Naive B cell (primary cell): Measurements from ENCODE around the gene HIP1R. TPM values are rescaled to one million over a fixed set of nuclear protein-coding genes. Genes with fewer than 3 reads are reported as not detected.
"Not testable (repeated sequence)": the region's sequence is repeated elsewhere in the genome, so short reads cannot be mapped to it uniquely, and the experiment has no call there.

Experiments used
- ATAC-seq, 2 donors: fragments of 150-1000 bp; cut with Tn5 transposase; 2 replicates each; pipeline ENCODE4 v1.10.0; 2021; ENCODE audit warnings: low read depth in 2 of 2, mild to moderate bottlenecking in 2 of 2, moderate library complexity in 2 of 2
- DNase-seq: peaks from one replicate; pipeline ENCODE4 v3.0.0; 2022
- H3K27ac Mint-ChIP-seq, 6 donors: one replicate each; pipeline ENCODE4 v1.8.0; 2020 to 2022; ENCODE audit warnings: mild to moderate bottlenecking in 6 of 6, mixed read lengths in 6 of 6, moderate library complexity in 5 of 6, inconsistent platforms in 2 of 6
- H3K27me3 Mint-ChIP-seq, 3 donors: one replicate each; pipeline ENCODE4 v1.8.0; 2021 to 2022; ENCODE audit warnings: mixed read lengths in 3 of 3, mild to moderate bottlenecking in 1 of 3
- H3K36me3 Mint-ChIP-seq, 2 donors: one replicate each; pipeline ENCODE4 v1.8.0; 2020 to 2022; ENCODE audit warnings: mixed read lengths in 2 of 2, inconsistent platforms in 1 of 2, mild to moderate bottlenecking in 1 of 2
- H3K4me1 Mint-ChIP-seq, 3 donors: one replicate each; pipeline ENCODE4 v1.8.0; 2020 to 2022; ENCODE audit warnings: mixed read lengths in 3 of 3, inconsistent platforms in 1 of 3, mild to moderate bottlenecking in 1 of 3, moderate library complexity in 1 of 3
- H3K4me3 Mint-ChIP-seq, 8 donors: one replicate each; pipeline ENCODE4 v1.8.0; 2020 to 2022; ENCODE audit warnings: mild to moderate bottlenecking in 8 of 8, mixed read lengths in 8 of 8, moderate library complexity in 8 of 8, inconsistent platforms in 2 of 8
- H3K9me3 Mint-ChIP-seq, 7 donors: one replicate each; pipeline ENCODE4 v1.8.0; 2020 to 2022; ENCODE audit warnings: mixed read lengths in 7 of 7, mild to moderate bottlenecking in 5 of 7, inconsistent platforms in 2 of 7, moderate library complexity in 1 of 7
- polyA plus RNA-seq, 6 donors: library from polyadenylated mRNA; unstranded; fragments of 300-500 nt; fragmentation: Illumina TruSeq; gene quantifications; one replicate each; pipeline ENCODE4 v1.2.3, GENCODE V29; 2021; ENCODE audit warnings: low read depth in 6 of 6

HIP1R gene
- polyA plus RNA-seq, 6 donors from 2014 or later: 33.8 to 91.3 (median 38.4) TPM

- ATAC-seq (no peak), DNase-seq (no peak)
- H3K27ac Mint-ChIP-seq: peak overlapping the region; percentile 99 to 100 (median 99)
- H3K27me3 Mint-ChIP-seq: no peaks in the 10 kb centered on the region
- peaks cover 0 to 2% (median 0%) of the 10 kb centered on the region in 7 donors for H3K9me3 Mint-ChIP-seq
- peaks cover 75 to 94% (median 94%) of the 10 kb centered on the region in 3 donors for H3K4me1 Mint-ChIP-seq
- no peaks in the 10 kb centered on the region for H3K36me3 Mint-ChIP-seq
- peak overlapping the region; percentile 87 to 99 (median 96) for H3K4me3 Mint-ChIP-seq
Measured at GRCh38 chr12:122894193-122895121, 59.2 kb downstream of the HIP1R start.

GRCh38 chr12:122895320-122895703, 60.1 kb downstream of the HIP1R start:
- DNase-seq (no peak), ATAC-seq (no peak)
- peaks cover 0 to 2% (median 0%) of the 10 kb centered on the region in 7 donors for H3K9me3 Mint-ChIP-seq
- H3K4me1 Mint-ChIP-seq: peaks cover 78 to 94% (median 91%) of the 10 kb centered on the region in 3 donors
- H3K27ac Mint-ChIP-seq: peak overlapping the region; percentile 99 to 100 (median 99)
- no peaks in the 10 kb centered on the region for H3K27me3 Mint-ChIP-seq
- no peaks in the 10 kb centered on the region for H3K36me3 Mint-ChIP-seq
- H3K4me3 Mint-ChIP-seq: peak overlapping the region; percentile 87 to 99 (median 96)

- Mint-ChIP-seq H3K4me1 (peaks cover 72 to 94% (median 85%) of the 10 kb centered on the region in 3 donors), H3K27ac (peak within 1 kb of the TSS; percentile 99 to 100 (median 99)), H3K4me3 (peak within 1 kb of the TSS; percentile 87 to 99 (median 96)), H3K27me3 (no peaks in the 10 kb centered on the region), H3K36me3 (no peaks in the 10 kb centered on the region), H3K9me3 (peaks cover 0 to 2% (median 0%) of the 10 kb centered on the region in 7 donors)
- peak; percentile 92 for DNase-seq
- ATAC-seq: peak; percentile 63 to 71
Measured at GRCh38 chr12:122895704-122896636, 60.7 kb downstream of the HIP1R start, which contains the start of gene VPS37B. Gene VPS37B (minus strand): TSS chr12:122896124. CDS start chr12:122896062, 62 bp downstream.

GRCh38 chr12:122896662-122897061, 61.4 kb downstream of the HIP1R start:
- Mint-ChIP-seq H3K9me3 (peaks cover 0 to 2% (median 0%) of the 10 kb centered on the region in 7 donors), H3K36me3 (no peaks in the 10 kb centered on the region), H3K27me3 (no peaks in the 10 kb centered on the region), H3K4me3 (peak overlapping the region; percentile 87 to 99 (median 96)), H3K27ac (peak overlapping the region; percentile 99 to 100 (median 99)), H3K4me1 (peaks cover 72 to 94% (median 83%) of the 10 kb centered on the region in 3 donors)
- ATAC-seq: no peak
- no peak for DNase-seq

GRCh38 chr12:122899887-122900286, 64.6 kb downstream of the HIP1R start:
- peak overlapping the region; percentile 86 to 100 (median 92) for H3K27ac Mint-ChIP-seq
- H3K36me3 Mint-ChIP-seq: no peaks in the 10 kb centered on the region
- DNase-seq (no peak), ATAC-seq (no peak)
- H3K9me3 Mint-ChIP-seq: peaks cover 0 to 2% (median 0%) of the 10 kb centered on the region in 7 donors
- H3K4me3 Mint-ChIP-seq: peak overlapping the region in 6 of 8 donors; percentile 30 to 88 (median 67)
- no peaks in the 10 kb centered on the region for H3K27me3 Mint-ChIP-seq
- H3K4me1 Mint-ChIP-seq: peaks cover 61 to 79% (median 73%) of the 10 kb centered on the region in 3 donors

- H3K9me3 Mint-ChIP-seq: no peaks in the 10 kb centered on the region
- no peaks in the 10 kb centered on the region for H3K36me3 Mint-ChIP-seq
- H3K27me3 Mint-ChIP-seq: no peaks in the 10 kb centered on the region
- peak overlapping the region in 3 of 6 donors; percentile 8 to 100 (median 92) for H3K27ac Mint-ChIP-seq
- H3K4me3 Mint-ChIP-seq: peak overlapping the region in 6 of 8 donors; percentile 5 to 79 (median 32)
- ATAC-seq: no peak
- no peak for DNase-seq
- peaks cover 42 to 53% (median 47%) of the 10 kb centered on the region in 3 donors for H3K4me1 Mint-ChIP-seq
Measured at GRCh38 chr12:122902854-122903692, 67.8 kb downstream of the HIP1R start.

GRCh38 chr12:122903693-122904034, 68.4 kb downstream of the HIP1R start:
- DNase-seq (no peak), ATAC-seq (no peak)
- Mint-ChIP-seq H3K4me3 (peak overlapping the region in 3 of 8 donors; percentile 6 to 48 (median 30)), H3K9me3 (no peaks in the 10 kb centered on the region), H3K36me3 (no peaks in the 10 kb centered on the region), H3K27ac (peak overlapping the region in 3 of 6 donors; percentile 8 to 57 (median 52)), H3K27me3 (no peaks in the 10 kb centered on the region), H3K4me1 (peaks cover 36 to 47% (median 41%) of the 10 kb centered on the region in 3 donors)

GRCh38 chr12:122905258-122905657, 70.0 kb downstream of the HIP1R start:
- Mint-ChIP-seq H3K4me3 (peak overlapping the region in 1 of 8 donors; percentile 15), H3K4me1 (peaks cover 20 to 32% (median 31%) of the 10 kb centered on the region in 3 donors)
- not testable (repeated sequence) for ATAC-seq, H3K27ac Mint-ChIP-seq, H3K27me3 Mint-ChIP-seq, H3K36me3 Mint-ChIP-seq, DNase-seq, H3K9me3 Mint-ChIP-seq

GRCh38 chr12:122908915-122909314, 73.7 kb downstream of the HIP1R start:
- no peaks in the 10 kb centered on the region for H3K27me3 Mint-ChIP-seq
- H3K9me3 Mint-ChIP-seq: no peaks in the 10 kb centered on the region
- H3K36me3 Mint-ChIP-seq: peaks cover 0 to 4% of the 10 kb centered on the region in 2 donors
- no peak overlapping the region for H3K4me3 Mint-ChIP-seq
- peaks cover 4 to 10% (median 4%) of the 10 kb centered on the region in 3 donors for H3K4me1 Mint-ChIP-seq
- DNase-seq (no peak), ATAC-seq (no peak)
- H3K27ac Mint-ChIP-seq: peak overlapping the region in 1 of 6 donors; percentile 76

- peaks cover 2 to 9% (median 3%) of the 10 kb centered on the region in 3 donors for H3K4me1 Mint-ChIP-seq
- peaks cover 0 to 4% of the 10 kb centered on the region in 2 donors for H3K36me3 Mint-ChIP-seq
- no peaks in the 10 kb centered on the region for H3K9me3 Mint-ChIP-seq
- H3K4me3 Mint-ChIP-seq: peak overlapping the region in 1 of 8 donors; percentile 56
- no peak for ATAC-seq
- DNase-seq: no peak
- H3K27me3 Mint-ChIP-seq: no peaks in the 10 kb centered on the region
- peak overlapping the region in 2 of 6 donors; percentile 69 to 71 for H3K27ac Mint-ChIP-seq
Measured at GRCh38 chr12:122909442-122910288, 74.4 kb downstream of the HIP1R start.
